ENCODE measurements around the gene INPP5D.

DNA sequence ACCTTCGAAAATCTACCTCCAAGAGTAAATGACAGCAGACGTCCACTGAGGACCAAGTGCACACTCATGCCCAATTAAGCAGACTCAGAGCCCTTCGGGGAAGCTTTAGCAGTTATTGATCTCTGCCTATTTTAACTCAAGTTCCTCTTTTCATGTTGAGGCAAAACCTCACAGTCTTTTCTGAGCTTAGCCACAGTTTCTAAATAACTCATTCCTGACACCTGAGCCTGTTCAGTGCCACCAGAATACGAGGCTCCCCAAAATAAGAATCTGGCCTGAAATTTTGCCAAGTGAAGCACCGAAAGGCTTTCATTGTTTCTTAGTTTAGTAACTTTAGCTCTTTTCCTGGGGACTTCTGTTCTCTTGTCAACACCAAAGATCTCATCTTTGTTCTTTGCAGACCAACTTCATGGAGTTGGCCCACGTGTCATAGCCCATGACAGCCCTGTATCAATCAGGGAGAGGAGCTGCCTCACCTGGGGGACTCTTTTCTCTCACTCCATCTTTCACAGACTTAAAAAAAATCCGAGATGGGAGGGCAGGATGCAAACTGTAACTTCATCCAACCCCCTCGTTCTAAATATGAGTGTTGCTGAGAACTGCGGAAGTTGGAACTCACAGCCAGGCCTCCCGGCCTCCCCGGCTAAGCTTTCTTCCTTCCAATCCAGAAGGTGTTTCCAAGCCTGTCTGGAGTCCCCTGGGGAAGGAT, 22.2 kb downstream of the INPP5D start:
- TF ChIP-seq, protein P1, sequence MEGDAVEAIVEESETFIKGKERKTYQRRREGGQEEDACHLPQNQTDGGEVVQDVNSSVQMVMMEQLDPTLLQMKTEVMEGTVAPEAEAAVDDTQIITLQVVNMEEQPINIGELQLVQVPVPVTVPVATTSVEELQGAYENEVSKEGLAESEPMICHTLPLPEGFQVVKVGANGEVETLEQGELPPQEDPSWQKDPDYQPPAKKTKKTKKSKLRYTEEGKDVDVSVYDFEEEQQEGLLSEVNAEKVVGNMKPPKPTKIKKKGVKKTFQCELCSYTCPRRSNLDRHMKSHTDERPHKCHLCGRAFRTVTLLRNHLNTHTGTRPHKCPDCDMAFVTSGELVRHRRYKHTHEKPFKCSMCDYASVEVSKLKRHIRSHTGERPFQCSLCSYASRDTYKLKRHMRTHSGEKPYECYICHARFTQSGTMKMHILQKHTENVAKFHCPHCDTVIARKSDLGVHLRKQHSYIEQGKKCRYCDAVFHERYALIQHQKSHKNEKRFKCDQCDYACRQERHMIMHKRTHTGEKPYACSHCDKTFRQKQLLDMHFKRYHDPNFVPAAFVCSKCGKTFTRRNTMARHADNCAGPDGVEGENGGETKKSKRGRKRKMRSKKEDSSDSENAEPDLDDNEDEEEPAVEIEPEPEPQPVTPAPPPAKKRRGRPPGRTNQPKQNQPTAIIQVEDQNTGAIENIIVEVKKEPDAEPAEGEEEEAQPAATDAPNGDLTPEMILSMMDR (conservative IDR thresholded peaks at IDR 0.05; ENCODE audit: low read length), result no peak
- TF ChIP-seq EZH2phosphoT487 (IDR thresholded peaks at IDR 0.05; ENCODE audit: borderline replicate concordance, low read depth, low read length), result no peak

Data from OCI-LY7 (cell line).